ENCODE data around the gene NLRP8.

GRCh38 chr19:55962186-55962585, 14.6 kb downstream of the NLRP8 start:
- TF ChIP-seq CTCF (IDR thresholded peaks at IDR 0.05) (no peak), POLR2A (IDR thresholded peaks at IDR 0.05) (no peak)

Measured in breast epithelium (tissue), 3 donors.